Measurements from ENCODE around the gene KRT33A. TPM values are rescaled to one million over a fixed set of nuclear protein-coding genes. Genes with fewer than 3 reads are reported as not detected.

KRT33A gene
- total and polyA plus RNA-seq, 2 of the 8 experiments (the other 6 are each of a cell fraction or from before 2014, with no cell fraction given), result not detected

GRCh38 chr17:41394254-41394996 is 43.8 kb upstream of the KRT33A start (continued):
- TF ChIP-seq ATF3 (IDR thresholded peaks at IDR 0.05; ENCODE audit: insufficient read depth, low read depth, low read length) (no peak), HDAC2 (IDR thresholded peaks at IDR 0.05; ENCODE audit: borderline replicate concordance in 1 of 2, low read depth in 2 of 2, low read length in 2 of 2) (no peak), CTBP2 (IDR thresholded peaks at IDR 0.05; ENCODE audit: borderline replicate concordance, insufficient read depth, insufficient read length, low read length) (no peak), FOSL1 (IDR thresholded peaks at IDR 0.05; ENCODE audit: insufficient read depth, low read depth, low read length) (no peak), RAD21 (IDR thresholded peaks at IDR 0.05 in 1 of 2, conservative IDR thresholded peaks at IDR 0.05 in 1 of 2; ENCODE audit: low read depth in 2 of 2, low read length in 2 of 2) (no peak)

Measured in H1 (cell line).